PC-9 (cell line): ENCODE measurements around the gene FBXO48. TPM values are rescaled to one million over a fixed set of nuclear protein-coding genes. Genes with fewer than 3 reads are reported as not detected.

Source experiments
- BruUV-seq: library from RNA; stranded (reverse); fragments of 400-500 nt; replicated peaks from 2 replicates; lab custom pipeline; 2021; lab: Mats Ljungman, UMichigan
- CTCF ChIA-PET: fragments of 300-600 bp; sonication (Branson Sonifier 250); formaldehyde crosslinking; loops from one replicate; lab custom pipeline; 2022; ENCODE audit warnings: antibody characterized with exemption; lab: Charles Lee
- POLR2A ChIA-PET: fragments of 300-600 bp; sonication (Branson Sonifier 250); formaldehyde crosslinking; loops from one replicate; lab custom pipeline; 2022; ENCODE audit warnings: antibody characterized with exemption; ENCODE audit not compliant: unreplicated experiment; lab: Charles Lee
- DNase-seq, 2 experiments: peaks; one replicate each; pipeline versions ENCODE4 v3.0.0 to v3.0.0-alpha.2; 2015 to 2022; ENCODE audit warnings: mixed read lengths in 1 of 2
- H2AFZ ChIP-seq: fragments of 200-600 bp; sonication (generic); 2 replicates; pipeline ENCODE4 v1.8.1; 2017; ENCODE audit warnings: antibody characterized with exemption
- H3F3A ChIP-seq: fragments of 200-600 bp; sonication (generic); 2 replicates; pipeline ENCODE4 v1.8.1; 2017; ENCODE audit warnings: antibody characterized with exemption, mild to moderate bottlenecking, low read depth; ENCODE audit not compliant: insufficient read depth
- H3K27ac ChIP-seq: fragments of 200-600 bp; sonication (generic); 2 replicates; pipeline ENCODE4 v1.6.1; 2016; ENCODE audit warnings: mixed run types
- H3K27me3 ChIP-seq: fragments of 200-600 bp; sonication (generic); 2 replicates; pipeline ENCODE4 v1.6.1; 2016; ENCODE audit warnings: low read depth, mixed run types; ENCODE audit not compliant: insufficient read depth
- H3K36me3 ChIP-seq: fragments of 200-600 bp; sonication (generic); 2 replicates; pipeline ENCODE4 v1.6.1; 2016; ENCODE audit warnings: low read depth, mixed run types
- H3K4me1 ChIP-seq: fragments of 200-600 bp; sonication (generic); replicated peaks from 2 replicates; pipeline ENCODE4 v1.6.1; 2016; ENCODE audit warnings: mixed run types; ENCODE audit not compliant: insufficient read depth
- H3K4me2 ChIP-seq: fragments of 200-600 bp; sonication (generic); 2 replicates; pipeline ENCODE4 v1.6.1; 2017; ENCODE audit warnings: mixed run types
- H3K4me3 ChIP-seq: fragments of 200-600 bp; sonication (generic); 2 replicates; pipeline ENCODE4 v1.6.1; 2016; ENCODE audit warnings: mixed run types
- H3K79me2 ChIP-seq: fragments of 200-600 bp; sonication (generic); 2 replicates; pipeline ENCODE4 v1.6.1; 2017; ENCODE audit warnings: low read depth, mixed run types
- H3K9me2 ChIP-seq: fragments of 200-600 bp; sonication (generic); 2 replicates; pipeline ENCODE4 v1.8.1; 2017; ENCODE audit warnings: mild to moderate bottlenecking; ENCODE audit not compliant: insufficient read depth
- H3K9me3 ChIP-seq: fragments of 200-600 bp; sonication (generic); 2 replicates; pipeline ENCODE4 v1.8.1; 2016; ENCODE audit warnings: low read depth; ENCODE audit not compliant: insufficient read depth
- H4K20me1 ChIP-seq: fragments of 200-600 bp; sonication (generic); 2 replicates; pipeline ENCODE4 v1.8.1; 2017; ENCODE audit not compliant: insufficient read depth
- CTCF ChIP-seq: fragments of 200-600 bp; sonication (generic); conservative IDR thresholded peaks from 2 replicates; pipeline ENCODE4 v1.6.1; 2017; ENCODE audit warnings: mixed run types, antibody characterized with exemption, mild to moderate bottlenecking, moderate library complexity
- EZH2 ChIP-seq: fragments of 200-600 bp; sonication (generic); IDR thresholded peaks from 2 replicates; pipeline ENCODE4 v1.8.0; 2017; ENCODE audit warnings: antibody characterized with exemption, low read depth
- intact Hi-C: fragments of 100-400 bp; cut with micrococcal nuclease; formaldehyde crosslinking; loops from one replicate; pipeline ENCODE4 v1.10.0; 2022; ENCODE audit not compliant: unreplicated experiment
- total RNA-seq: library from RNA; stranded (reverse); gene quantifications from 2 replicates; pipeline ENCODE4 v1.2.3, GENCODE V29; 2021

Gene FBXO48
- total RNA-seq, 1 experiment from 2014 or later: 1.6 TPM

- Histone ChIP-seq H2AFZ (no peak overlapping the region), H3K4me1 (no peaks in the 10 kb centered on the region), H3K4me2 (no peak overlapping the region), H3K9me3 (no peaks in the 10 kb centered on the region), H3F3A (no peaks in the 10 kb centered on the region), H3K4me3 (no peak overlapping the region), H4K20me1 (no peaks in the 10 kb centered on the region), H3K27ac (no peak overlapping the region), H3K79me2 (no peaks in the 10 kb centered on the region), H3K27me3 (no peaks in the 10 kb centered on the region), H3K9me2 (no peaks in the 10 kb centered on the region), H3K36me3 (no peaks in the 10 kb centered on the region)
- ChIA-PET CTCF (no interaction called here), POLR2A (no interaction called here)
- DNase-seq: no peak
- intact Hi-C loops: no loop called here
- BruUV-seq: no TSS peak
- TF ChIP-seq CTCF (no peak), EZH2 (no peak)
Observed at GRCh38 chr2:68514316-68514929, 47.3 kb upstream of the FBXO48 start.

GRCh38 chr2:68512966-68513365, 45.9 kb upstream of the FBXO48 start:
- Histone ChIP-seq H3K27ac (no peak overlapping the region), H3K4me3 (no peak overlapping the region), H3K9me2 (no peaks in the 10 kb centered on the region), H3K79me2 (no peaks in the 10 kb centered on the region), H2AFZ (no peak overlapping the region), H4K20me1 (no peaks in the 10 kb centered on the region), H3F3A (no peaks in the 10 kb centered on the region), H3K4me2 (no peak overlapping the region), H3K27me3 (no peaks in the 10 kb centered on the region), H3K4me1 (no peaks in the 10 kb centered on the region), H3K36me3 (no peaks in the 10 kb centered on the region), H3K9me3 (no peaks in the 10 kb centered on the region)
- intact Hi-C loops: no loop called here
- TF ChIP-seq CTCF: no peak
- TF ChIP-seq EZH2: no peak
- no peak for DNase-seq
- POLR2A ChIA-PET: no interaction called here
- CTCF ChIA-PET: no interaction called here
- no TSS peak for BruUV-seq

GRCh38 chr2:68512326-68512725, 45.2 kb upstream of the FBXO48 start:
- Histone ChIP-seq H3K4me3 (no peak overlapping the region), H3K27me3 (no peaks in the 10 kb centered on the region), H3F3A (no peaks in the 10 kb centered on the region), H3K9me3 (no peaks in the 10 kb centered on the region), H3K79me2 (no peaks in the 10 kb centered on the region), H3K4me1 (no peaks in the 10 kb centered on the region), H3K27ac (no peak overlapping the region), H3K36me3 (no peaks in the 10 kb centered on the region), H3K4me2 (no peak overlapping the region), H3K9me2 (no peaks in the 10 kb centered on the region), H2AFZ (no peak overlapping the region), H4K20me1 (no peaks in the 10 kb centered on the region)
- no TSS peak for BruUV-seq
- POLR2A ChIA-PET: no interaction called here
- intact Hi-C loops: no loop called here
- CTCF ChIA-PET: no interaction called here
- no peak for TF ChIP-seq CTCF
- no peak for TF ChIP-seq EZH2
- no peak for DNase-seq
